ENCODE data around the gene ELL2. TPM values are rescaled to one million over a fixed set of nuclear protein-coding genes. Genes with fewer than 3 reads are reported as not detected.

Gene ELL2
- total and polyA plus RNA-seq, 2 of the 13 experiments (the other 11 are each of a cell fraction or from before 2014, with no cell fraction given): 78.9 to 97.1 TPM

GRCh38 chr5:95908799-95909198, 52.9 kb downstream of the ELL2 start (continued):
- TF ChIP-seq HOMEZ (CRISPR knock-in tag; IDR thresholded peaks at IDR 0.05; ENCODE audit: low read depth) (0 out of 2 replicates have a peak, but pooled peaks have one; percentile 11), MXI1 (IDR thresholded peaks at IDR 0.05; ENCODE audit: borderline replicate concordance, low read depth, low read length) (no peak), ZNF543 (CRISPR knock-in tag; IDR thresholded peaks at IDR 0.05) (no peak), MYC (CRISPR knock-in tag; IDR thresholded peaks at IDR 0.05; ENCODE audit: borderline replicate concordance) (no peak), ERF (CRISPR knock-in tag; IDR thresholded peaks at IDR 0.05) (peak; percentile 33; the same call in 1 of the 2 replicates), MBD4 (IDR thresholded peaks at IDR 0.05; ENCODE audit: borderline replicate concordance, low read length) (0 out of 2 replicates have a peak, but pooled peaks have one; percentile 30), ZNF350 (CRISPR knock-in tag; IDR thresholded peaks at IDR 0.05; ENCODE audit: borderline replicate concordance, low read depth) (no peak), ZNF598 (CRISPR knock-in tag; IDR thresholded peaks at IDR 0.05; ENCODE audit: borderline replicate concordance) (no peak), ZNF619 (CRISPR knock-in tag; IDR thresholded peaks at IDR 0.05) (no peak), ZNF790 (CRISPR knock-in tag; IDR thresholded peaks at IDR 0.05; ENCODE audit: borderline replicate concordance) (no peak), NFYC (CRISPR knock-in tag; IDR thresholded peaks at IDR 0.05) (no peak), RFX5 (IDR thresholded peaks at IDR 0.05; ENCODE audit: low read depth, low read length) (no peak), NFIB (CRISPR knock-in tag; IDR thresholded peaks at IDR 0.05; ENCODE audit: borderline replicate concordance) (no peak), TBX2 (CRISPR knock-in tag; IDR thresholded peaks at IDR 0.05; ENCODE audit: borderline replicate concordance) (peak; percentile 45; the same call in 1 of the 2 replicates), ZBTB49 (CRISPR knock-in tag; IDR thresholded peaks at IDR 0.05; ENCODE audit: borderline replicate concordance) (no peak), TBL1XR1 (IDR thresholded peaks at IDR 0.05; ENCODE audit: borderline replicate concordance, low read length, partially characterized antibody) (no peak), HNRNPUL1 (IDR thresholded peaks at IDR 0.05; ENCODE audit: low read depth, low read length) (no peak), ZNF446 (CRISPR knock-in tag; IDR thresholded peaks at IDR 0.05) (no peak), ZNF343 (CRISPR knock-in tag; IDR thresholded peaks at IDR 0.05) (no peak), ZNF432 (CRISPR knock-in tag; IDR thresholded peaks at IDR 0.05; ENCODE audit: borderline replicate concordance) (no peak), SOX6 (IDR thresholded peaks at IDR 0.05) (no peak), SOX6 (CRISPR knock-in tag; IDR thresholded peaks at IDR 0.05) (peak; percentile 80), ZNF691 (CRISPR knock-in tag; IDR thresholded peaks at IDR 0.05; ENCODE audit: borderline replicate concordance, low read depth) (no peak), ATF6 (CRISPR knock-in tag; conservative IDR thresholded peaks at IDR 0.05) (no peak), NCOA1 (CRISPR knock-in tag; IDR thresholded peaks at IDR 0.05) (no peak), BHLHE40 (IDR thresholded peaks at IDR 0.05; ENCODE audit: low read length) (no peak), SSRP1 (CRISPR knock-in tag; IDR thresholded peaks at IDR 0.05) (0 out of 2 replicates have a peak, but pooled peaks have one; percentile 53)

Data from HepG2 (cell line).